Urothelium cell line (cell line): Measurements from ENCODE around the gene CD177.
A peak's percentile ranks its signal among the peaks of the same experiment; 100 is the strongest.
"Not testable (repeated sequence)": the region's sequence is repeated elsewhere in the genome, so short reads cannot be mapped to it uniquely, and the experiment has no call there.

ENCODE experiments used
- DNase-seq: peaks from one replicate; pipeline ENCODE4 v3.0.0; 2011; ENCODE audit warnings: low spot score, mixed read lengths
- FAIRE-seq: peaks from 2 replicates; lab custom pipeline; 2011; peaks lifted over from hg19 to GRCh38; lab: Jason Lieb, UNC

The CD177 gene

DNA sequence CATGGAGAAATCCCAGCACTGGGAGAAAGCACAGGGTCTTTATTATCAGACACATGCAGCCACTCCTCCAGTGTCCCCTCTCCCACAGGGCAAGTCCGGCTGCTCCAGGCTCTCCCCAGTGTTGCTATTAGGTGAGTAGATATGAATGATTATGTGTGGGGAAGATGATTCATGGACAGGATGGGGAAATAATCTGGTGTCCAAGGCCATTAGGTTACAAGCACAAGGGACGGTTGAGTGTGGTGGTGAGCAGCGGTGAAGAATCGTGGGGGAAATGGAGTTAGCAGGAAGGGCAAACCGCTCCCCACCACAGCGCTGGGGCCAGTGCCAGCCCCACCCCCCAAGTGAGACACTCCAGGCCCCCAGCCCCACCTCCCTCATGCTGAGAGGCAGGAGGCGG is 19.0 kb downstream of the CD177 start:
- DNase-seq (no peak), FAIRE-seq (no peak)

DNA sequence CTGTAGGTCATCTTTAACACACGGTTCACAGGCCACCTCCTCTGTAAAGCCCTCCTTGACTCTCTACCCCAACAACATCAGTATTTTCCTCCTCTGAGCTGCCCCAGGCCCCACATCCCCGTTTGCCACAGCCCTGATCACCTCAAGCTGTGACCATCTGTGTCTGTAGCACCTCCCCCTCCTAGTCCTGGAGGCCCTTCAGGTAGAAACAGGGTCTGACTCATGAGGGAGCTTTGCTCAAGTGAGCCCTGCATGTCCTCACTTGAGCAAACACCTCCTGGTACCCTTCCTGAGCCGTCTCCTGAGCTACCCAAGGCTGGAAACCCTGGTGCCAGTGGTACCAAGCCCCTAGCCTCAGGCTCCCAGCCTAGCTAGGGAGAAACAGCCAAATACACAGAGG is 24.1 kb downstream of the CD177 start:
- peak; percentile 75 for FAIRE-seq

DNA sequence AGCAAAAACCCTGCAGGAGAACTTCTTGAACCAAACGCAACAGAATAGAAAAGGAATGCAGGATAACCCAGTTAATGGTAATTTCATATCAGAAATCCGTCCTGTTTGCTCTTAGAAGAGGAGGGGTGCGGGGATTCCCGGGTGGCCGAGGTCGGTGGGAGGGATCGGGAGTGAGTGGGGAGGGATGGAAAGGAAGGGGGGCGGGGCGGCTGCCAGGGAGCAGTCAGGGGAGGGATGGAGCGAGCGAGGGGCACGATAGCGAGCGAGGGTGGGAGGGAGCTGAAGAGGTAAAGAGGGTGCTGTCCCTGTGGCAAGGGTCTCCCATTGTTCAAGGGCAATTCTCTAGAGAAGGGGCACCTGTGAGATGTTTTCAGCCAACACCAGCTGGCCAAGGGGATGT is 26.5 kb downstream of the CD177 start:
- FAIRE-seq (no peak), DNase-seq (no peak)

More for the DNA sequence above, 24.1 kb downstream of the CD177 start:
- DNase-seq: not testable (repeated sequence)

DNA sequence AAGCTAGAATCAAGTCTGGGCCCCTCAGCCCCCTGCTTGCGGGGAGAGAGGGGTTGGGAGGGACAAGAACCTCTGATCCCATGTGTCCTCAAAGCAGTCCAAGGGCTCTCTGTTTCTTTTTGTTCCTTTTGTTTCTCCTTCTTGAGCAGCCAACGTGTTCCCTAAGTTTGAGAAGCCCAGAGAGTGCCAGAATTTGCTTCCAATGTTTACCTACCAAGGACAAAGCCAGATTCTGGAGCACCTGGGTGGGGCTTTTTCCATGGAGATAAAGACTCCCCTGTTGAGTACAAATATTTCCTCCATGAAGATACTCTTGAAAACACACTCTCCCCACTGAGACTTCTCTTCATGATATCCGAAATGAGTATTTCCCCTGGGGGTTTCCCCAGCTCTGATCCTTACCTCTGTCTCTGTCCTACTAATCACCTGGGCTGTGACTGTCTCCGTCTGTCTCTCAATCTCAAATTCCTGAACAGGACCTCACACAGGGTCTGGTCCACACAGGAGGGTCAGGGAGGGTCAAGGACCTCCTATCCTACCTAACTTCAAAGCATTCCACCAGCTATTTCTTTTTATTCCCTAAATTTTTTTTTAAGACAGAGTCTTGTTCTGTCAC is 27.4 kb downstream of the CD177 start:
- DNase-seq: no peak
- FAIRE-seq: no peak

DNA sequence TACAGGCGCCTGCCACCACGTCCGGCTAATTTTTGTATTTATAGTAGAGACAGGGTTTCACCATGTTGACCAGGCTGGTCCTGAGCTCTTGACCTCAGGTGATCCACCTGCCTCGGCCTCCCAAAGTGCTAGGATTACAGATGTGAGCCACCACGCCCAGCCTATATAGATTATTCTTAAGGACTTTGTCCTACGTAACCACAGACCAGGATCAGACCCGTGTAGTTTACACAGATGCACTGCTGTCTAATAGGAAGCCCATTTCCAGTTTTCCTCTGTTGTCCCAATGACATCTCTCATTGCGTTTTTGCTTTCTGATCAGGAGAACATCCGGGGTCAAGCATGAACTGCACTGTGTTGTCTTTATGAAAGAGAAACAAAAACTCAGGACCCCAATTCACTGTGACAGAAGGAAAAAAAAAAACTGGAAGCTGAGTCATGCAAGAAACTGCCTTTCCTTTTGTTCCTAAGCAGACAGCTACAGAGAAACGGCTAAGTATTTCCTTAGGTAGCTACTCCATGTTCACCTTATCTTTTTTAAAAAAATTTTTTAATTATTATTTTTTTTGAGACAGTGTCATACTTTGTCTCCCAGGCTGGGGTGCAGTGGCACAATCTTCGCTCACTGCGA is 29.2 kb downstream of the CD177 start:
- not testable (repeated sequence) for FAIRE-seq, DNase-seq

DNA sequence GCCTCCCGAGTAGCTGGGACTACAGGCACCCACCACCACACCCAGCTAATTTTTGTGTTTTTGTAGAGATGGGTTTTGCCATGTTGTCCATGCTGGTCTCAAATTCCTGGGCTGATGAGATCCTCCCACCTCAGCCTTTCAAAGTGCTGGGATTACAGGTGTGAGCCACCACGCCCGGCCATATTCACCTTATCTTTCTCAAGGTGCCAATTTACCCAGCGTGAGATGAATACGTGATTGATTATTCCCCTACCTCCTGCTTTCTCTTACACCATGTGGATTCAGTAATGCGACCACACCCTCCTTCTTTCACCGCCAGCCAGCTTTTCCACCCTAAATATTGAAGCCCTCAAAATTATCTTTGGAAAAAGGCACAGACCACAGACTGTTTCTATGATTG is 29.8 kb downstream of the CD177 start:
- not testable (repeated sequence) for FAIRE-seq, DNase-seq

DNA sequence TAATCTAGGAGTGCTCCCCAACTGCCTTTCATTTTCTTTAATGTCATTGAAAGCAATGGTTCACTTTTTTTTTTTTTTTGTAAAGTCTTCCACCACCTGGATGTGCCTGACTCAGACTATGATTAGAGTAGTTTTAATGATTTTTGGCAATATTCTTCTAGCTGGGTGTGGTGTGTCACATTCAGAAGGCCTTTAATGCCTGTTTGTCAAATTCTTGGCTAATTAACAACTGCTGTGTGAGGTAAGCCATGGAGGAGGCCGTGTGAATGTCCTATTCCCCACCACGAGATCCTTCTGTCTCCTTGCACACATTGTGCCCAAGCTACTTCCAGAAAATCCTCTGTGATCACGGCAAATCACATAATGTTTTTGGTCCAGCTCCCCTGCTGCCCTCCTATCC is 30.3 kb downstream of the CD177 start:
- not testable (repeated sequence) for DNase-seq, FAIRE-seq

DNA sequence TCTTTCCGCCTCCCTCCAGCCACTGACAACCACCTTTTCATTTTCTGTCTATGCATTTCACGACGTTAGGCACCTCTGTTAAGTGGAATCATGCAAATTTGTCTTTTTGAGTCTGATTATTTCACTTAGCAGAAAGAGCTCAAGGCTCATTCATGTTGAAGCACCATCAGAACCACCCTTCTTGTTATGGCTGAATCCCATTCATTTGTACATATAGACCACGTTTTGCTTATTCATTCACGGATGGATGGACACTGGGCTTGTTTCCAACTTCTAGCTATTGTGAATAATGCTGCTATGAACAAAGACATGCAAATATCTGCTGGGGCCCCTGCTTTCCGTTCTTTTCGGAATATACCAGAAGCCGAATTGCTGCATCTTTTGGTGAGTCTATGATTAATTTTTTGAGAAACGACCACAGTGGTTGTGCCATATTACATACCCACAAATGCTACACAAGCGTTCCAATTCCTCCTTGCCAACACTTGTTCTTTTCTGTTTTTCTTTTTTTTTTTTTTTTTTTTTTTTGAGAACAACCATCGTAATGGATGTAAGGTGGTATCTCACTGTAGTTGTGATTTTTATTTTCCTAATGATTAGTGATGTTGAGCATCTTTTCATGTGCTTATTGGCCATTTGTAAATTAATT is 37.5 kb downstream of the CD177 start:
- FAIRE-seq: not testable (repeated sequence)

DNA sequence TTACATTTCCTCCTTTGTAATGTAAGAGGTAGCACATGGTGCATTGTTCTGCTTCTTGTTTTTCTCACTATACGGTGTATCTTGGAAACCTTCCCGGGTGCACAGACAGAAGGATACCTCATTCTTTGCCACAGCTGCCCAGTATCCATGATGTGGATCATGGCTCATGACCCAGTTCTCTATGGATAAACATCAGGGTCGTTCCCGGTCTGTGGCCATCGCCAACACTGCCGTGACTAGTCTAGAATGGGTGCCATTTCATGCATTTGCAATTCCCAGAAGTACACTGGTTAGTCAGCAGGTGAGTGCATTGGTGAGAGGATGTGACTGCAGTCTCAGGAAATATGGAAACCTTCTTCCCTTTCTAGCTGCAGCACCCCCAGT is 38.1 kb downstream of the CD177 start:
- not testable (repeated sequence) for FAIRE-seq, DNase-seq

More for the DNA sequence above, 37.5 kb downstream of the CD177 start:
- DNase-seq: not testable (repeated sequence)

DNA sequence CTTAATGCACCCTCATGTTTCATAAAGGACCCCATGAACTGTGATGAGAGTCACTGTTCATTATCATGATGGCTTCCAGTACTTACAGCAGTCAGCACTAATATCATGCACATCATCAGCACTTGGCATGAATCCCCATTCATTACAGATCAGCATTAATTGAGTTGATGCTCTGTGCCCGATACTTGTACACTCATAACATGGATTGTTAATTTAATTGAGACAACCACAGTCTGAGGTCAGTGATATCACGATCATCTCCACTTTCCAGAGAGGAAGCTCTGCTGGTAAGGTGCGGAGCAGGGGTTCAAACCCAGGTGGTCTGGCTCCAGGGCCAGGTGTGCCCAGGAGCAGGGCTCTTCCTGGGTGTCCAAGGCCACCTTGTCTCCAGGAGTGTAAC is 40.0 kb downstream of the CD177 start:
- not testable (repeated sequence) for FAIRE-seq, DNase-seq

DNA sequence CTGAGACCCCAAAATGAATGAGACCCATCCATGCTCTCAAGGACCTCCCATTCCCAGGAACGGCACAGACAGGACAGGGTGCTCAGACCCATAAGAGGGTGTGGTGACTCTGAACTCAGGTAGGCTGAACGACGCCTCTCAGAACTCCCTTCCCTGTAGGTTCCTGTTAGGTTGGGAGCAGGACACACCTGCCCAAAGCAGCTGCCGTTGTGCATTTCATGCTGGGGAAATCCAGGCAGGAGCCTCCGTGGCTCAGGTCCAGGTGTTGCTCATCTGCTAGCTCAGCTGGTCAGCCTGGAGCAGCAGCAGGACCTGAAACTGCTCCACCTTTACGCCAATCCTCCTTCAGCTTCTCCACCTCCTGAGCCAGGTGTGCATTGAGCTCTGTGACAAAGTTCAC is 42.1 kb downstream of the CD177 start:
- DNase-seq (no peak), FAIRE-seq (peak; percentile 20)

DNA sequence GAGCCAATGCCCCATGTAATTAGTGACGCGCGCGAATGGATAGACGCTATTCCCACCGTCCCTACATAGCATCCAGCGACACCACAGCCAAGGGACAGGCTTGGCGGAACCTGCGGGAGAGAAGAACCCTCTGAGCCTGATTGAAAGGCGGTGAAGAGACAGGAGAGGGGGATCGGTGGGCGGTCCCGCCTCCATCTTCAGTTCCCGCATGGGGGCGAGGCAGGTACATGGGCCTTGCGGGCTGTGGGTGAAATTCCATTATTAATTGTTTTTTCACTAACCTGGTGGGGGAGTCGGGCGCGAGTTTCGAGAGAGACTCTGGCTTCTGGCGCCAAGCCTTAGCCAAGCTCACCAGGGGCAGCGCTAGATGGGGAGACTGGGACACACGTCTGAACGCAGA is 52.8 kb downstream of the CD177 start:
- FAIRE-seq (no peak), DNase-seq (no peak)

DNA sequence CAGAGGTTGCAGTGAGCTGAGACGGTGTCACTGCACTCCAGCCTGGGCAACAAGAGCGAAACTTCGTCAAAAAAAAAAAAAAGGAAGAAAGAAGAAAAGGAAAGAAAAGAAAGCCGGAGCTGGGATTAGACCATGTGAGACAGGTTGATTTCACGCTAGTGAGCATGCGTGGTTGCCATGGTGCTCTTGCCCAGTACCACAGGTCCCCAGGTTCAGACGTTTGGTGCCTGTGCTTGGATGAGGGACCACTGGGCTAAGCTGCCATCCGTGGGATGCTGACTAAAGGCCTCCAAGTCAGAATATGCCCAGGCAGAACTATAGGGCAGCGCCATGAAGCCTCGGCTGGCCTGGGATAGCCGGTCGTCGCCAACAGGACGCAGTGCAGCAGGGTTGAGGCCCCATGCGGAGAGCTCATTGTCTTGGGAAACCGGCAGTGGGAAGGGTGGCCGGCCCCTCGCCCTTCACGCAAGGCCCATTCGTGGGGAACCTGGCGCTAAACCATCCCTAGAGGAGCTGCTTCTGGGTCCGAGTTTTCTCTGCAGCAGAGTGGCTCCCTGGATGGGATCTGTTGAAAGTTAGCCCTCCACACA is 54.0 kb downstream of the CD177 start:
- FAIRE-seq: no peak
- no peak for DNase-seq

DNA sequence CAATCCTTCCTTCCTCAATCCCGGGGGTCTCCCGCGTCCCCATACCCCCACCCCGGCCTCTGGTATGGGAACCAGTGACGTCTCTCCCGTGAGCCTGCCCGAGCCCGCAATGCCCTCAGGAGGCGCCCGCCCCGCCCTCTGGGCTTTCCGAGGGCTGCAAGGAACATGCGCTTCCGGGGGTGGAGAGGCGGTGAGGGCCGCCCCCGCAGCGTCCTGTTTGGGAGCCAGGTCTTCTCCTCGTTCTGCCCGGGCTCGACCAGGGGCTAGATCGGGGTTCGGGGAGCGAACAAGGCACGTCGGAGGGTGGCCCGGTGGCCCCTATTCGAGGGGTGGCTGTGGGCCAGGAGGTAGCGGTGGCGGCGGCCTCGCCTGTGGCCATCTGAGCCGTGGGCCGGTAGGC is 54.6 kb downstream of the CD177 start:
- DNase-seq (no peak), FAIRE-seq (no peak)

DNA sequence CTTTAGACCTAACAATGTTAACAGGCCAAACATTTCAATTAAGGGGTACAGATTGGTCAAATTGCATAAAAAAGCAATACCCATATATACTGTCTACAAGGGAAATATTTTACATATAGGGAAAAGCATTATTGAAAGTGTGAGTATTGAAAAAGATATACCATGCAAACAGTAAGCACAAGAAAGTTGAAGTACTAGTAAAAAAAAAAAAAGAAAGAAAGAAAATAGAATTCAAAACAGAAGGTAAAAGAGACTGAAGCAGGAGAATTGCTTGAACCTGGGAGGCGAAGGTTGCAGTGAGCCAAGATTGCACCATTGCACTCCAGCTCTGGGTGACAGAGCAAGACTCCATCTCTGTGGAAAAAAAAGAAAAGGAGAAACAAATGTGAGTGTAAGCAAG is 55.9 kb downstream of the CD177 start:
- DNase-seq (no peak), FAIRE-seq (no peak)

DNA sequence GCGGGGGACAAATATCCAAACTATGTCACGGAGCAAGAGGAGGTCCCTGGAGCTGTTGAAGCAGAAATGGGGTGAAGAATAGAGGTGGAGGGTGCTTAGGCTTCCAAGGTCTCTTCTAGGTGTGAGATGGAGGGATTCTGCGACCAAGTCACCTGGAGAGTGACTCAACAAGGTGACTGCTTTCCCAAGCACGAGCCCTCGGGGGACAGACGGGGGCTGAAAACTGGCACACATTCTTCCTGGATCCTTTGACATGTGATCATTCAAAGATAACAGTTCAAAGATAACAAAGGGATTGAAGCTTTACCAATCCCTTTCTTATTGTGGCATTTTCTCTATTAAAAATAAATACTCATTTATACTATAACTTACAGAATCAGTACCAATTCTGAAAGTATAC is 59.0 kb downstream of the CD177 start:
- DNase-seq (no peak), FAIRE-seq (no peak)
